Smooth muscle cell (in vitro differentiated cells): ENCODE data around the gene ZNF516. TPM values are rescaled to one million over a fixed set of nuclear protein-coding genes. Genes with fewer than 3 reads are reported as not detected.

Experiments used
- DNase-seq: peaks from one replicate; lab custom pipeline; 2025; ENCODE audit not compliant: unreplicated experiment; lab: John Stamatoyannopoulos, UW
- H2AFZ ChIP-seq: fragments of 200-600 bp; sonication (generic); 2 replicates; pipeline ENCODE4 v1.6.0; 2016; ENCODE audit warnings: antibody characterized with exemption, low read depth, mild to moderate bottlenecking
- H3F3A ChIP-seq: fragments of 200-600 bp; sonication (generic); 2 replicates; pipeline ENCODE4 v1.6.0; 2017; ENCODE audit warnings: antibody characterized with exemption, low read depth
- H3K27ac ChIP-seq: fragments of 200-600 bp; sonication (generic); 2 replicates; pipeline ENCODE4 v1.5.1; 2016; ENCODE audit warnings: low read depth, mild to moderate bottlenecking
- H3K27me3 ChIP-seq: fragments of 200-600 bp; sonication (generic); 2 replicates; pipeline ENCODE4 v1.6.1; 2016; ENCODE audit warnings: low read depth, mild to moderate bottlenecking
- H3K36me3 ChIP-seq: fragments of 200-600 bp; sonication (generic); 2 replicates; pipeline ENCODE4 v1.5.1; 2016; ENCODE audit warnings: low read depth
- H3K4me1 ChIP-seq: fragments of 200-600 bp; sonication (generic); 2 replicates; pipeline ENCODE4 v1.5.1; 2016; ENCODE audit warnings: low read depth
- H3K4me2 ChIP-seq: fragments of 200-600 bp; sonication (generic); 2 replicates; pipeline ENCODE4 v1.6.0; 2016; ENCODE audit warnings: mild to moderate bottlenecking
- H3K4me3 ChIP-seq: fragments of 200-600 bp; sonication (generic); 2 replicates; pipeline ENCODE4 v1.5.1; 2016; ENCODE audit warnings: mild to moderate bottlenecking
- H3K79me2 ChIP-seq: fragments of 200-600 bp; sonication (generic); 2 replicates; pipeline ENCODE4 v1.6.0; 2016; ENCODE audit warnings: low read depth, mild to moderate bottlenecking
- H3K9ac ChIP-seq: fragments of 200-600 bp; sonication (generic); 2 replicates; pipeline ENCODE4 v1.6.0; 2016; ENCODE audit warnings: low read depth
- H3K9me3 ChIP-seq: fragments of 200-600 bp; sonication (generic); replicated peaks from 2 replicates; pipeline ENCODE4 v1.5.1; 2016; ENCODE audit warnings: low read depth
- H4K20me1 ChIP-seq: fragments of 200-600 bp; sonication (generic); 2 replicates; pipeline ENCODE4 v1.6.0; 2016; ENCODE audit warnings: low read depth
- WGBS: methylation state at CpG from one replicate; pipeline ENCODE4 v1.1.7; 2016; ENCODE audit warnings: low lambda C conversion rate; 5-methylcytosine and 5-hydroxymethylcytosine counted together
- polyA plus RNA-seq: library from polyadenylated mRNA; unstranded; fragments of >200 nt; fragmentation: Nextera tagmentation; extraction: Ambion mirVana; gene quantifications from 2 replicates; pipeline ENCODE4 v1.2.1, GENCODE V29; 2016
- total RNA-seq: library from RNA; depleted of rRNA; stranded (reverse); fragments of >200 nt; gene quantifications from 2 replicates; pipeline ENCODE4 v1.2.3, GENCODE V29; 2014
- TF ChIP-seq, protein P1 (sequence below): fragments of 200-600 bp; sonication (generic); IDR thresholded peaks from 2 replicates; pipeline ENCODE4 v1.5.1; 2017; ENCODE audit warnings: borderline replicate concordance, mild to moderate bottlenecking, antibody characterized with exemption; ENCODE audit not compliant: insufficient read depth, poor library complexity, severe bottlenecking

The ZNF516 gene
- total and polyA plus RNA-seq, 2 experiments from 2014 or later = 15.6 to 24.2 TPM

DNA sequence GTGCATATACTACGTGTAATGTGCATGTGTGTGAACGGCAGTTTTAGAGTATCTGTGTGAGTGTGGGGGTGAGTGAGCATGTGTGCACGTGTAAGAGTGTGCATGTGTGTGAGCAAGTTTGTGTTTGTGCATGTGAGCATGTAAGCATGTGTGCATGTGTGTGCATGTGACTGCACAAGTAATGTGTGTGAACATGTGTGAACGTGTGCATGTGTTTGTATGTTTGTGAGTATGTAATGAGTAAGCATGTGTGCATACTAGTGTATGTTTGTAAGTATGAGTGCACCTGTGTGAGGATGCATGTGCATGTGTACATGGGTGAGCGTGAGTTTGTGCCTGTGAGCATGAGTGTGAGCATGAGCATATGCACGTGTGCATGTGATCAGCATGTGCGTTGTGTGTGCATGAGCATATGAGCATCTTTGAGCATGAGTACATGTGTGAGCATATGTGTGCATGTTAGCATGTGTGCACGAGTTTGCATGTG is 90.7 kb downstream of the ZNF516 start:
- peaks cover 99% of the 10 kb centered on the region for H4K20me1 ChIP-seq
- WGBS = 91% methylated on average over 8 of the region's 8 CpGs

DNA sequence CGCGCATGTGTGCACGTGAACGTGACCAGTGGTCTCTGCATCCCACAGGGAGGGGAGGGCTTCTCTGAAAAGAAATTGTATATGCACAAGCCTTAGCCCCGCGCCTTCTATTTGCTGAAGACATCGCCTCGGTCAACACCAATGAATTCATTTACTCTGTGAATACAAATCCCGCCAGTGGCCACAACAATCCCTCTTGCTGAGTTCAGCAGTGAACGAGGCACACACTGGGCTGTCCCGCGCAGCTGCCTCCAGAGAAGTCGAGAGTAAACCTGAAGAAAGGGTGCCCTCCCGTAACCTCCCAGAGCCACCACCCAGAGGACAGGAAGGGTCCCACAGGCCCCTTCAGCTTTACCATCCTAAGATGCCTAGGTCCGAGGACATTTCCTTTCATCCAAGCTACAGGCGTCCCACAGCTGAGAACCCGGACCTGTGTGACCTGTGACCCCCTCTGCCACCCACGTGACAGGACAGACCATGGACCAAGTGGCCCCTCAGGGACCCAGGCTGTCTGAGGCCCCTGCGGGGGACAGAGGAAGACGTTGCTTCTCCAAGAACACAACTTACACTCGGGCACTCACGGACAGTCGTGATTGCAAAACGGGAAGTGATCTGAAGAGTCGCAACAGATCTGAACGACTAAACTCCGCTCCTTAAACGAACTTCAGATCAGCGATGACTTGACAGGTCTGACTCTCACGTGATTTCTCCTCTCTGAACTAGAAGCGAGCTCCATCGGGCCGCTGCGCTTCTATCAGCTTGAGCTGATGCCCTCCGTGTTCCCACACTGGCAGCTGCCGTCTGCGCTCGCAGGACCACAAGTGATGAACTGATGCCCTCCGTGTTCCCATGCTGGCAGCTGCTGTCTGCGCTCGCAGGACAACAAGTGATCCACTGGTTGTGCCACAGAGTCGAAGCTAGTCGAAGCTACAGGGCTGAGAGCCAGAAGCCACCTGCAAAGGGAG is 92.7 kb downstream of the ZNF516 start:
- Histone ChIP-seq H3K4me1 (no peaks in the 10 kb centered on the region), H3K27me3 (no peaks in the 10 kb centered on the region), H3K4me3 (no peak overlapping the region), H4K20me1 (peaks cover 100% of the 10 kb centered on the region), H3K79me2 (peaks cover 54% of the 10 kb centered on the region), H3K36me3 (no peaks in the 10 kb centered on the region), H3K4me2 (no peak overlapping the region), H3K9ac (no peak overlapping the region), H3K9me3 (no peaks in the 10 kb centered on the region), H2AFZ (no peak overlapping the region), H3F3A (peaks cover 9% of the 10 kb centered on the region), H3K27ac (no peak overlapping the region)
- TF ChIP-seq, protein P1, sequence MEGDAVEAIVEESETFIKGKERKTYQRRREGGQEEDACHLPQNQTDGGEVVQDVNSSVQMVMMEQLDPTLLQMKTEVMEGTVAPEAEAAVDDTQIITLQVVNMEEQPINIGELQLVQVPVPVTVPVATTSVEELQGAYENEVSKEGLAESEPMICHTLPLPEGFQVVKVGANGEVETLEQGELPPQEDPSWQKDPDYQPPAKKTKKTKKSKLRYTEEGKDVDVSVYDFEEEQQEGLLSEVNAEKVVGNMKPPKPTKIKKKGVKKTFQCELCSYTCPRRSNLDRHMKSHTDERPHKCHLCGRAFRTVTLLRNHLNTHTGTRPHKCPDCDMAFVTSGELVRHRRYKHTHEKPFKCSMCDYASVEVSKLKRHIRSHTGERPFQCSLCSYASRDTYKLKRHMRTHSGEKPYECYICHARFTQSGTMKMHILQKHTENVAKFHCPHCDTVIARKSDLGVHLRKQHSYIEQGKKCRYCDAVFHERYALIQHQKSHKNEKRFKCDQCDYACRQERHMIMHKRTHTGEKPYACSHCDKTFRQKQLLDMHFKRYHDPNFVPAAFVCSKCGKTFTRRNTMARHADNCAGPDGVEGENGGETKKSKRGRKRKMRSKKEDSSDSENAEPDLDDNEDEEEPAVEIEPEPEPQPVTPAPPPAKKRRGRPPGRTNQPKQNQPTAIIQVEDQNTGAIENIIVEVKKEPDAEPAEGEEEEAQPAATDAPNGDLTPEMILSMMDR = no peak
- 96% methylated on average over 43 of the region's 43 CpGs for WGBS
- no peak for DNase-seq

More for the DNA sequence above, 90.7 kb downstream of the ZNF516 start:
- no peak overlapping the region for H2AFZ ChIP-seq
- H3F3A ChIP-seq = peaks cover 7% of the 10 kb centered on the region
- H3K9ac ChIP-seq = no peak overlapping the region
- TF ChIP-seq, protein P1 = no peak
- H3K79me2 ChIP-seq = peaks cover 58% of the 10 kb centered on the region
- no peaks in the 10 kb centered on the region for H3K36me3 ChIP-seq
- H3K27ac ChIP-seq = no peak overlapping the region
- no peak for DNase-seq
- H3K4me1 ChIP-seq = no peaks in the 10 kb centered on the region
- H3K4me2 ChIP-seq = no peak overlapping the region
- H3K4me3 ChIP-seq = no peak overlapping the region
- no peaks in the 10 kb centered on the region for H3K9me3 ChIP-seq
- no peaks in the 10 kb centered on the region for H3K27me3 ChIP-seq

DNA sequence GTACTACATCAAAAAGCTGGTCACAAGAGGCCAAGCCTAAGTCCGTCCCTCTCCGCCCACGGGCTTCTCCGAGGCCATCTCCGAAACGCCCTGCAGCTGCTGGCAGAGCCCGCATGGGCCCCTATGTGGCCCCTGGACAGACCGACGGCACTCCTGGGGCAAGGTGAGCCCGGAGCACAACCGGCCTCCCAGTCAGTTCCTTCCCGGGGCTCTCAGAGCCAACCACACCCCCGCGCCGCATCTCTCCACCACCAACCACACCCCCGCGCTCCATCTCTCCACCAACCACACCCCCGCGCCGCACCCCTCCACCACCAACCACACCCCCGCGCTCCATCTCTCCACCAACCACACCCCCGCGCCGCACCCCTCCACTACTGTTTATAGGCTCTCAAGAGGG is 93.5 kb downstream of the ZNF516 start:
- H4K20me1 ChIP-seq = peaks cover 100% of the 10 kb centered on the region
- no peaks in the 10 kb centered on the region for H3K4me1 ChIP-seq
- H3K36me3 ChIP-seq = no peaks in the 10 kb centered on the region
- no peaks in the 10 kb centered on the region for H3K9me3 ChIP-seq
- H3K9ac ChIP-seq = no peak overlapping the region
- 89% methylated on average over 25 of the region's 25 CpGs for WGBS
- no peak for DNase-seq
- TF ChIP-seq, protein P1 = no peak
- no peak overlapping the region for H3K27ac ChIP-seq
- peaks cover 51% of the 10 kb centered on the region for H3K79me2 ChIP-seq
- no peaks in the 10 kb centered on the region for H3K27me3 ChIP-seq
- H3K4me2 ChIP-seq = no peak overlapping the region
- no peak overlapping the region for H3K4me3 ChIP-seq
- peaks cover 9% of the 10 kb centered on the region for H3F3A ChIP-seq
- H2AFZ ChIP-seq = no peak overlapping the region
